HepG2 (cell line): Measurements from ENCODE around the gene H3-3A. TPM values are rescaled to one million over a fixed set of nuclear protein-coding genes. Genes with fewer than 3 reads are reported as not detected.

Experiments used
- AGO2 ChIP-seq: fragments of 200-400 bp; formaldehyde crosslinking; optimal IDR thresholded peaks from 2 replicates; pipeline ENCODE3; 2017; ENCODE audit warnings: mild to moderate bottlenecking, low read depth, low read length, moderate library complexity
- ESRRA ChIP-seq: sonication (generic); formaldehyde crosslinking; IDR thresholded peaks from 2 replicates; pipeline ENCODE4 v1.5.1; 2020; ENCODE audit warnings: mild to moderate bottlenecking, low read depth, missing genetic modification reagents
- FOXM1 ChIP-seq: sonication (generic); formaldehyde crosslinking; IDR thresholded peaks from 2 replicates; pipeline ENCODE4 v1.5.0; 2020; ENCODE audit warnings: missing genetic modification reagents
- GPN1 ChIP-seq: sonication (generic); formaldehyde crosslinking; IDR thresholded peaks from 2 replicates; pipeline ENCODE4 v1.5.1; 2020; ENCODE audit warnings: missing genetic modification reagents, borderline replicate concordance
- KDM6A ChIP-seq: IDR thresholded peaks from 2 replicates; pipeline ENCODE4 v1.6.1; 2016; ENCODE audit warnings: low read depth
- NFKBIZ ChIP-seq: IDR thresholded peaks from 2 replicates; pipeline ENCODE4 v1.6.1; 2018; ENCODE audit warnings: missing genetic modification reagents, missing compliant biosample characterization
- POLR2AphosphoS2 ChIP-seq: IDR thresholded peaks from 2 replicates; pipeline ENCODE4 v1.6.1; 2011; ENCODE audit warnings: low read depth, low read length, improper control_type of control experiment
- PTBP1 ChIP-seq: fragments of 200-400 bp; formaldehyde crosslinking; IDR thresholded peaks from 2 replicates; pipeline ENCODE4 v1.6.1; 2018; ENCODE audit warnings: low read length, low read depth; ENCODE audit not compliant: poor library complexity, severe bottlenecking
- RELA ChIP-seq: sonication (generic); formaldehyde crosslinking; IDR thresholded peaks from 2 replicates; pipeline ENCODE4 v1.4.0; 2020; ENCODE audit warnings: missing genetic modification reagents
- SMARCE1 ChIP-seq: fragments of 450-650 bp; IDR thresholded peaks from 2 replicates; pipeline ENCODE4 v1.6.1; 2017; ENCODE audit warnings: borderline replicate concordance
- ZBTB21 ChIP-seq: sonication (generic); formaldehyde crosslinking; IDR thresholded peaks from 2 replicates; pipeline ENCODE4 v1.4.0; 2020; ENCODE audit warnings: missing genetic modification reagents
- ZNF589 ChIP-seq: sonication (generic); formaldehyde crosslinking; conservative IDR thresholded peaks from 2 replicates; pipeline ENCODE4 v1.8.0; 2022; ENCODE audit warnings: mild to moderate bottlenecking, moderate library complexity, missing genetic modification reagents
- polyA plus RNA-seq, 8 experiments: library from polyadenylated mRNA; depleted of rRNA in 3 of 8; stranded (reverse) in 7 of 8; unstranded in 1 of 8; fragments of >200 nt; fragmentation: Illumina TruSeq in 4 of 8; extraction: Trizol in 4 of 8; gene quantifications; 2 replicates each; pipeline versions ENCODE4 v1.2.1 to v1.2.3, GENCODE V29; 2011 to 2016; ENCODE audit warnings: low read depth in 4 of 8, missing spikeins in 1 of 8, mixed read lengths in 1 of 8; ENCODE audit not compliant: insufficient read depth in 1 of 8
- total RNA-seq, 5 experiments: library from RNA; depleted of rRNA; stranded (reverse); fragments of >200 nt; fragmentation: Illumina TruSeq; extraction: Trizol; gene quantifications; 2 replicates each; pipeline ENCODE4 v1.2.3, GENCODE V29; 2016; ENCODE audit warnings: low read depth in 1 of 5
- TF ChIP-seq, protein P1 (sequence below): sonication (generic); formaldehyde crosslinking; IDR thresholded peaks from 2 replicates; pipeline ENCODE4 v1.5.1; 2020; ENCODE audit warnings: missing genetic modification reagents, mild to moderate bottlenecking, borderline replicate concordance
- TF ChIP-seq, protein P2 (sequence below): sonication (generic); formaldehyde crosslinking; IDR thresholded peaks from 2 replicates; pipeline ENCODE4 v1.5.0; 2020; ENCODE audit warnings: mild to moderate bottlenecking, missing genetic modification reagents, borderline replicate concordance
- TF ChIP-seq, protein P3 (sequence below): sonication (generic); formaldehyde crosslinking; IDR thresholded peaks from 2 replicates; pipeline ENCODE4 v1.5.0; 2020; ENCODE audit warnings: mild to moderate bottlenecking, missing genetic modification reagents, moderate library complexity
- TF ChIP-seq, protein P4 (sequence below): sonication (generic); formaldehyde crosslinking; IDR thresholded peaks from 2 replicates; pipeline ENCODE4 v1.4.0; 2020; ENCODE audit warnings: missing genetic modification reagents

The H3-3A gene
- total and polyA plus RNA-seq, 2 of the 13 experiments (the other 11 are each of a cell fraction or from before 2014, with no cell fraction given), result 221 to 320 TPM

DNA sequence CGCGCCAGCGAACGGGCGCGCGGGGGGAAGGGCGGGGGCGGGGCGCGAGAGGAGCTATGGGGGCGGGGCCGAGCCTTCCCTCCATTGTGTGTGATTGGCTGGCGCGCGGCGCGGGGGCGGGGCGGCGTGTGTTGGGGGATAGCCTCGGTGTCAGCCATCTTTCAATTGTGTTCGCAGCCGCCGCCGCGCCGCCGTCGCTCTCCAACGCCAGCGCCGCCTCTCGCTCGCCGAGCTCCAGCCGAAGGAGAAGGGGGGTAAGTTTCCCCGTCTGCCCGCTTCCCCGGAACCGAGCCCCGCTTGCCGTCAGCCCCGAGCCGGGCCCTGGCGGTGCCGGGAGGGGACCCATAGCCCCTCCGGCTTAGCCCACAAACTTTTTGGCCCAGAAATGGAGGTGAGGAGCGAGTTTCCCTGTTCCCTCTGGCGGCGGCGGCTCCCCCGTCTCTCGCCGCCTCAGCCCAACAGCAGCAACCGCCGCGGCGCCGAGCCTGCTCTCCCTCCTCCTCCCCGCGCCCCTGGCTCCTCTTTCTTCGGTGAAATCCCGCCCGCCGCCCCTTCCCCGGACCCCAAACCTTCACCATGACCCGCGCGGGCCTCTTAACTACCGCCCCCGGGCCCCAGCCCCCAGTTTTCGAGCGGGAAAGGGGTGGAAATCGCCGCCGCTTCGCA, at the start of gene H3-3A (continued):
- TF ChIP-seq, protein P1, sequence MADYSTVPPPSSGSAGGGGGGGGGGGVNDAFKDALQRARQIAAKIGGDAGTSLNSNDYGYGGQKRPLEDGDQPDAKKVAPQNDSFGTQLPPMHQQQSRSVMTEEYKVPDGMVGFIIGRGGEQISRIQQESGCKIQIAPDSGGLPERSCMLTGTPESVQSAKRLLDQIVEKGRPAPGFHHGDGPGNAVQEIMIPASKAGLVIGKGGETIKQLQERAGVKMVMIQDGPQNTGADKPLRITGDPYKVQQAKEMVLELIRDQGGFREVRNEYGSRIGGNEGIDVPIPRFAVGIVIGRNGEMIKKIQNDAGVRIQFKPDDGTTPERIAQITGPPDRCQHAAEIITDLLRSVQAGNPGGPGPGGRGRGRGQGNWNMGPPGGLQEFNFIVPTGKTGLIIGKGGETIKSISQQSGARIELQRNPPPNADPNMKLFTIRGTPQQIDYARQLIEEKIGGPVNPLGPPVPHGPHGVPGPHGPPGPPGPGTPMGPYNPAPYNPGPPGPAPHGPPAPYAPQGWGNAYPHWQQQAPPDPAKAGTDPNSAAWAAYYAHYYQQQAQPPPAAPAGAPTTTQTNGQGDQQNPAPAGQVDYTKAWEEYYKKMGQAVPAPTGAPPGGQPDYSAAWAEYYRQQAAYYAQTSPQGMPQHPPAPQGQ (CRISPR knock-in tag), result no peak
- TF ChIP-seq RELA (CRISPR knock-in tag) (no peak), ZBTB21 (no peak), ESRRA (CRISPR knock-in tag) (no peak), PTBP1 (no peak), GPN1 (CRISPR knock-in tag) (no peak), ZNF589 (CRISPR knock-in tag) (no peak; the same call in 1 of the 2 replicates), FOXM1 (CRISPR knock-in tag) (no peak), SMARCE1 (no peak), POLR2AphosphoS2 (no peak), KDM6A (CRISPR knock-in tag) (no peak), NFKBIZ (CRISPR knock-in tag) (0 out of 2 replicates have a peak, but pooled peaks have one; percentile 37), AGO2 (peak; percentile 72)
- TF ChIP-seq, protein P2, sequence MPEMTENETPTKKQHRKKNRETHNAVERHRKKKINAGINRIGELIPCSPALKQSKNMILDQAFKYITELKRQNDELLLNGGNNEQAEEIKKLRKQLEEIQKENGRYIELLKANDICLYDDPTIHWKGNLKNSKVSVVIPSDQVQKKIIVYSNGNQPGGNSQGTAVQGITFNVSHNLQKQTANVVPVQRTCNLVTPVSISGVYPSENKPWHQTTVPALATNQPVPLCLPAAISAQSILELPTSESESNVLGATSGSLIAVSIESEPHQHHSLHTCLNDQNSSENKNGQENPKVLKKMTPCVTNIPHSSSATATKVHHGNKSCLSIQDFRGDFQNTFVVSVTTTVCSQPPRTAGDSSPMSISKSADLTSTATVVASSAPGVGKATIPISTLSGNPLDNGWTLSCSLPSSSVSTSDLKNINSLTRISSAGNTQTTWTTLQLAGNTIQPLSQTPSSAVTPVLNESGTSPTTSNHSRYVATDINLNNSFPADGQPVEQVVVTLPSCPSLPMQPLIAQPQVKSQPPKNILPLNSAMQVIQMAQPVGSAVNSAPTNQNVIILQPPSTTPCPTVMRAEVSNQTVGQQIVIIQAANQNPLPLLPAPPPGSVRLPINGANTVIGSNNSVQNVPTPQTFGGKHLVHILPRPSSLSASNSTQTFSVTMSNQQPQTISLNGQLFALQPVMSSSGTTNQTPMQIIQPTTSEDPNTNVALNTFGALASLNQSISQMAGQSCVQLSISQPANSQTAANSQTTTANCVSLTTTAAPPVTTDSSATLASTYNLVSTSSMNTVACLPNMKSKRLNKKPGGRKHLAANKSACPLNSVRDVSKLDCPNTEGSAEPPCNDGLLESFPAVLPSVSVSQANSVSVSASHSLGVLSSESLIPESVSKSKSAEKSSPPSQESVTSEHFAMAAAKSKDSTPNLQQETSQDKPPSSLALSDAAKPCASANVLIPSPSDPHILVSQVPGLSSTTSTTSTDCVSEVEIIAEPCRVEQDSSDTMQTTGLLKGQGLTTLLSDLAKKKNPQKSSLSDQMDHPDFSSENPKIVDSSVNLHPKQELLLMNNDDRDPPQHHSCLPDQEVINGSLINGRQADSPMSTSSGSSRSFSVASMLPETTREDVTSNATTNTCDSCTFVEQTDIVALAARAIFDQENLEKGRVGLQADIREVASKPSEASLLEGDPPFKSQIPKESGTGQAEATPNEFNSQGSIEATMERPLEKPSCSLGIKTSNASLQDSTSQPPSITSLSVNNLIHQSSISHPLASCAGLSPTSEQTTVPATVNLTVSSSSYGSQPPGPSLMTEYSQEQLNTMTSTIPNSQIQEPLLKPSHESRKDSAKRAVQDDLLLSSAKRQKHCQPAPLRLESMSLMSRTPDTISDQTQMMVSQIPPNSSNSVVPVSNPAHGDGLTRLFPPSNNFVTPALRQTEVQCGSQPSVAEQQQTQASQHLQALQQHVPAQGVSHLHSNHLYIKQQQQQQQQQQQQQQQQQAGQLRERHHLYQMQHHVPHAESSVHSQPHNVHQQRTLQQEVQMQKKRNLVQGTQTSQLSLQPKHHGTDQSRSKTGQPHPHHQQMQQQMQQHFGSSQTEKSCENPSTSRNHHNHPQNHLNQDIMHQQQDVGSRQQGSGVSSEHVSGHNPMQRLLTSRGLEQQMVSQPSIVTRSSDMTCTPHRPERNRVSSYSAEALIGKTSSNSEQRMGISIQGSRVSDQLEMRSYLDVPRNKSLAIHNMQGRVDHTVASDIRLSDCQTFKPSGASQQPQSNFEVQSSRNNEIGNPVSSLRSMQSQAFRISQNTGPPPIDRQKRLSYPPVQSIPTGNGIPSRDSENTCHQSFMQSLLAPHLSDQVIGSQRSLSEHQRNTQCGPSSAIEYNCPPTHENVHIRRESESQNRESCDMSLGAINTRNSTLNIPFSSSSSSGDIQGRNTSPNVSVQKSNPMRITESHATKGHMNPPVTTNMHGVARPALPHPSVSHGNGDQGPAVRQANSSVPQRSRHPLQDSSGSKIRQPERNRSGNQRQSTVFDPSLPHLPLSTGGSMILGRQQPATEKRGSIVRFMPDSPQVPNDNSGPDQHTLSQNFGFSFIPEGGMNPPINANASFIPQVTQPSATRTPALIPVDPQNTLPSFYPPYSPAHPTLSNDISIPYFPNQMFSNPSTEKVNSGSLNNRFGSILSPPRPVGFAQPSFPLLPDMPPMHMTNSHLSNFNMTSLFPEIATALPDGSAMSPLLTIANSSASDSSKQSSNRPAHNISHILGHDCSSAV (CRISPR knock-in tag), result no peak
- TF ChIP-seq, protein P3, sequence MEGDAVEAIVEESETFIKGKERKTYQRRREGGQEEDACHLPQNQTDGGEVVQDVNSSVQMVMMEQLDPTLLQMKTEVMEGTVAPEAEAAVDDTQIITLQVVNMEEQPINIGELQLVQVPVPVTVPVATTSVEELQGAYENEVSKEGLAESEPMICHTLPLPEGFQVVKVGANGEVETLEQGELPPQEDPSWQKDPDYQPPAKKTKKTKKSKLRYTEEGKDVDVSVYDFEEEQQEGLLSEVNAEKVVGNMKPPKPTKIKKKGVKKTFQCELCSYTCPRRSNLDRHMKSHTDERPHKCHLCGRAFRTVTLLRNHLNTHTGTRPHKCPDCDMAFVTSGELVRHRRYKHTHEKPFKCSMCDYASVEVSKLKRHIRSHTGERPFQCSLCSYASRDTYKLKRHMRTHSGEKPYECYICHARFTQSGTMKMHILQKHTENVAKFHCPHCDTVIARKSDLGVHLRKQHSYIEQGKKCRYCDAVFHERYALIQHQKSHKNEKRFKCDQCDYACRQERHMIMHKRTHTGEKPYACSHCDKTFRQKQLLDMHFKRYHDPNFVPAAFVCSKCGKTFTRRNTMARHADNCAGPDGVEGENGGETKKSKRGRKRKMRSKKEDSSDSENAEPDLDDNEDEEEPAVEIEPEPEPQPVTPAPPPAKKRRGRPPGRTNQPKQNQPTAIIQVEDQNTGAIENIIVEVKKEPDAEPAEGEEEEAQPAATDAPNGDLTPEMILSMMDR (CRISPR knock-in tag), result peak; percentile 13; the same call in 1 of the 2 replicates
- TF ChIP-seq, protein P4, sequence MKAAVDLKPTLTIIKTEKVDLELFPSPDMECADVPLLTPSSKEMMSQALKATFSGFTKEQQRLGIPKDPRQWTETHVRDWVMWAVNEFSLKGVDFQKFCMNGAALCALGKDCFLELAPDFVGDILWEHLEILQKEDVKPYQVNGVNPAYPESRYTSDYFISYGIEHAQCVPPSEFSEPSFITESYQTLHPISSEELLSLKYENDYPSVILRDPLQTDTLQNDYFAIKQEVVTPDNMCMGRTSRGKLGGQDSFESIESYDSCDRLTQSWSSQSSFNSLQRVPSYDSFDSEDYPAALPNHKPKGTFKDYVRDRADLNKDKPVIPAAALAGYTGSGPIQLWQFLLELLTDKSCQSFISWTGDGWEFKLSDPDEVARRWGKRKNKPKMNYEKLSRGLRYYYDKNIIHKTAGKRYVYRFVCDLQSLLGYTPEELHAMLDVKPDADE (CRISPR knock-in tag), result no peak
